ENCODE data around the gene IL19. TPM values are rescaled to one million over a fixed set of nuclear protein-coding genes. Genes with fewer than 3 reads are reported as not detected.

The IL19 gene
- total and polyA plus RNA-seq, 2 of the 13 experiments (the other 11 are each of a cell fraction or from before 2014, with no cell fraction given): not detected

- Histone ChIP-seq H4K20me1 (ENCODE audit: insufficient read depth, low read length) (no peaks in the 10 kb centered on the region), H3K36me3 (replicated peaks in 1 of 2; ENCODE audit: control insufficient read depth in 1 of 2, insufficient read depth in 2 of 2, low read length in 2 of 2) (no peaks in the 10 kb centered on the region), H3K4me1 (ENCODE audit: insufficient read depth, low read length) (no peaks in the 10 kb centered on the region), H3K27ac (ENCODE audit: extremely low read length, insufficient read depth, low read length) (no peak overlapping the region), H3K4me2 (ENCODE audit: low read depth, low read length) (no peak overlapping the region), H3K27me3 (ENCODE audit: control insufficient read depth in 1 of 2, insufficient read depth in 2 of 2, low read length in 2 of 2) (no peaks in the 10 kb centered on the region; a peak in 1 of 5 replicates), H3K79me2 (ENCODE audit: insufficient read depth, low read length) (no peaks in the 10 kb centered on the region), H3K9me3 (ENCODE audit: low read length) (peaks cover 26% of the 10 kb centered on the region), H2AFZ (ENCODE audit: low read length) (no peak overlapping the region), H3K9ac (ENCODE audit: insufficient read depth, low read depth, low read length) (no peak overlapping the region), H3K4me3 (replicated peaks in 1 of 3; ENCODE audit: insufficient read depth in 1 of 3, low read depth in 2 of 3, low read length in 3 of 3) (no peak overlapping the region)
- under 1% methylated on average over 3 of the region's 3 CpGs for WGBS (ENCODE audit: low lambda C conversion rate)
- in situ Hi-C loops (cut with HindIII; ENCODE audit: extremely low pct_ligation_motif_present, low pct_unique_long_range_greater_than_20kb) (no loop called here), intact Hi-C loops (cut with micrococcal nuclease; ENCODE audit: unreplicated experiment) (no loop called here)
- BruUV-seq (replicated peaks): no TSS peak
- CTCF ChIA-PET (ENCODE audit: low intra/inter-chr PET ratio, low total read pairs): no interaction called here
- no peak for DNase-seq (ENCODE audit: low spot score)
- POLR2A ChIA-PET: no interaction called here
- FAIRE-seq: no peak
- ATAC-seq: no peak
- TF ChIP-seq ZNF296 (CRISPR knock-in tag; conservative IDR thresholded peaks at IDR 0.05): no peak
- no peak for TF ChIP-seq ZNF768 (CRISPR knock-in tag; IDR thresholded peaks at IDR 0.05)
- TF ChIP-seq, protein P1, sequence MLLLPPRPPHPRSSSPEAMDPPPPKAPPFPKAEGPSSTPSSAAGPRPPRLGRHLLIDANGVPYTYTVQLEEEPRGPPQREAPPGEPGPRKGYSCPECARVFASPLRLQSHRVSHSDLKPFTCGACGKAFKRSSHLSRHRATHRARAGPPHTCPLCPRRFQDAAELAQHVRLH (CRISPR knock-in tag; IDR thresholded peaks at IDR 0.05; ENCODE audit: borderline replicate concordance, low read depth): no peak
- TF ChIP-seq PAX8 (CRISPR knock-in tag; IDR thresholded peaks at IDR 0.05; ENCODE audit: borderline replicate concordance): no peak
- TF ChIP-seq SRSF9 (IDR thresholded peaks at IDR 0.05; ENCODE audit: borderline replicate concordance, insufficient read depth, low read depth, low read length, poor library complexity, severe bottlenecking): no peak
- TF ChIP-seq MAFF (IDR thresholded peaks at IDR 0.05; ENCODE audit: low read depth, low read length): peak; percentile 92
- TF ChIP-seq GFI1 (CRISPR knock-in tag; IDR thresholded peaks at IDR 0.05; ENCODE audit: borderline replicate concordance): no peak
- no peak for TF ChIP-seq ZZZ3 (CRISPR knock-in tag; IDR thresholded peaks at IDR 0.05; ENCODE audit: borderline replicate concordance)
- no peak for TF ChIP-seq ZHX1 (CRISPR knock-in tag; IDR thresholded peaks at IDR 0.05; ENCODE audit: low read depth)
- TF ChIP-seq ZNF569 (CRISPR knock-in tag; IDR thresholded peaks at IDR 0.05; ENCODE audit: borderline replicate concordance): no peak
- TF ChIP-seq RAD51 (IDR thresholded peaks at IDR 0.05; ENCODE audit: borderline replicate concordance): no peak
- peak; percentile 88 to 92 for TF ChIP-seq MAFK (conservative IDR thresholded peaks at IDR 0.05 in 1 of 2, IDR thresholded peaks at IDR 0.05 in 1 of 2; ENCODE audit: low read length in 2 of 2)
- TF ChIP-seq ZMAT3 (CRISPR knock-in tag; conservative IDR thresholded peaks at IDR 0.05): no peak
- no peak for TF ChIP-seq ZFP36L1 (CRISPR knock-in tag; IDR thresholded peaks at IDR 0.05)
- no peak for TF ChIP-seq ZNF749 (CRISPR knock-in tag; IDR thresholded peaks at IDR 0.05; ENCODE audit: borderline replicate concordance)
- no peak for TF ChIP-seq ZBTB8A (CRISPR knock-in tag; IDR thresholded peaks at IDR 0.05; ENCODE audit: borderline replicate concordance, low read depth)
- TF ChIP-seq AKNA (CRISPR knock-in tag; IDR thresholded peaks at IDR 0.05; ENCODE audit: borderline replicate concordance): no peak
These were observed 105.3 kb downstream of the IL19 start for GRCh38 chr1:206875752-206876377.
